Stimulated activated CD4-positive, alpha-beta T cell treated with anti-CD3 and anti-CD28 coated beads, Interleukin-1b, Interleukin-23, amount 100 ng/mL, for 4 hours (primary cell): ENCODE results near the gene FAM227A.

ENCODE experiments used
- DNase-seq, 2 donors: peaks; one replicate each; pipeline ENCODE4 v3.0.0-alpha.2; 2020; ENCODE audit warnings: low read depth in 2 of 2

FAM227A gene

GRCh38 chr22:38656256-38657044 is at the start of gene FAM227A, which contains the start of gene CBY1:
Gene FAM227A, minus strand, starts transcription at chr22:38656392. Its CDS starts 6,224 bp downstream, at chr22:38650168.
Gene CBY1, plus strand, starts transcription at chr22:38656638. Its CDS starts 11,417 bp downstream, at chr22:38668055.
- DNase-seq = peak; percentile 75 to 80

GRCh38 chr22:38705235-38706100 is 49.3 kb upstream of the FAM227A start, which contains the start of gene GTPBP1:
Gene GTPBP1, plus strand, starts transcription at chr22:38705944. Its CDS starts 12 bp downstream, at chr22:38705956.
- DNase-seq = peak; percentile 85 to 95

GRCh38 chr22:38704654-38705234 is 48.6 kb upstream of the FAM227A start:
- DNase-seq = no peak

- DNase-seq = peak; percentile 98
These were observed 44.8 kb upstream of the FAM227A start, which contains the start of gene JOSD1 for GRCh38 chr22:38700789-38701628. Gene JOSD1, minus strand, starts transcription at chr22:38700943. Its CDS starts 956 bp downstream, at chr22:38699987.

- DNase-seq = no peak
These were observed 44.1 kb upstream of the FAM227A start for GRCh38 chr22:38700270-38700788.

GRCh38 chr22:38699784-38700183 is 43.6 kb upstream of the FAM227A start:
- DNase-seq = no peak

GRCh38 chr22:38699143-38699542 is 43.0 kb upstream of the FAM227A start:
- no peak for DNase-seq

GRCh38 chr22:38698407-38699094 is 42.4 kb upstream of the FAM227A start:
- no peak for DNase-seq

- DNase-seq = no peak
These were observed 41.4 kb upstream of the FAM227A start for GRCh38 chr22:38697425-38698089.

GRCh38 chr22:38696606-38697424 is 40.6 kb upstream of the FAM227A start:
- DNase-seq = peak in 1 of 2 donors; percentile 38

GRCh38 chr22:38694940-38695339 is 38.7 kb upstream of the FAM227A start:
- no peak for DNase-seq

- no peak for DNase-seq
These were observed 37.9 kb upstream of the FAM227A start for GRCh38 chr22:38694049-38694448.

- DNase-seq = no peak
These were observed 33.5 kb upstream of the FAM227A start for GRCh38 chr22:38689651-38690050.

- DNase-seq = no peak
These were observed 29.6 kb upstream of the FAM227A start for GRCh38 chr22:38685761-38686160.

- DNase-seq = no peak
These were observed 28.7 kb upstream of the FAM227A start for GRCh38 chr22:38684895-38685294.

- peak; percentile 63 to 75 for DNase-seq
These were observed 25.6 kb upstream of the FAM227A start, which contains the start of gene TOMM22 for GRCh38 chr22:38681582-38682335. Gene TOMM22, plus strand, starts transcription at chr22:38681957. Its CDS starts 22 bp downstream, at chr22:38681979.

GRCh38 chr22:38675833-38676232 is 19.6 kb upstream of the FAM227A start:
- DNase-seq = no peak

GRCh38 chr22:38674888-38675287 is 18.7 kb upstream of the FAM227A start:
- DNase-seq = no peak
